Nephron (organoid): ENCODE data around the gene SPPL3.

Experiments
- H3K27ac Mint-ChIP-seq, 3 experiments: 2 replicates each; pipeline ENCODE4 v1.8.0; 2020; ENCODE audit warnings: mixed read lengths in 3 of 3, mild to moderate bottlenecking in 2 of 3, moderate library complexity in 1 of 3
- H3K27me3 Mint-ChIP-seq: 2 replicates; pipeline ENCODE4 v1.8.0; 2021; ENCODE audit warnings: low read depth, mild to moderate bottlenecking, moderate library complexity, mixed read lengths
- H3K36me3 Mint-ChIP-seq: 2 replicates; pipeline ENCODE4 v1.8.0; 2020; ENCODE audit warnings: low read depth, mixed read lengths
- H3K4me1 Mint-ChIP-seq: 2 replicates; pipeline ENCODE4 v1.8.0; 2020; ENCODE audit warnings: mixed read lengths
- H3K4me3 Mint-ChIP-seq, 3 experiments: 2 replicates each; pipeline ENCODE4 v1.8.0; 2020; ENCODE audit warnings: mild to moderate bottlenecking in 3 of 3, mixed read lengths in 3 of 3, moderate library complexity in 2 of 3
- H3K9me3 Mint-ChIP-seq: 2 replicates; pipeline ENCODE4 v1.8.0; 2020; ENCODE audit warnings: mixed read lengths
- CTCF ChIP-seq, 3 experiments: fragments of 200-600 bp; sonication (generic); IDR thresholded peaks; one replicate each; pipeline ENCODE4 v1.5.0; 2021; ENCODE audit warnings: antibody characterized with exemption in 3 of 3; ENCODE audit not compliant: unreplicated experiment in 3 of 3

Gene SPPL3

GRCh38 chr12:120767071-120768024, 136.8 kb downstream of the SPPL3 start:
- no peak for TF ChIP-seq CTCF (IDR thresholded peaks at IDR 0.05; ENCODE audit: unreplicated experiment in 3 of 3)
- Mint-ChIP-seq H3K4me1 (peaks cover 22% of the 10 kb centered on the region), H3K9me3 (no peaks in the 10 kb centered on the region), H3K4me3 (no peak overlapping the region), H3K36me3 (peaks cover 63% of the 10 kb centered on the region), H3K27me3 (no peaks in the 10 kb centered on the region), H3K27ac (no peak overlapping the region)

- Mint-ChIP-seq H3K27me3 (no peaks in the 10 kb centered on the region), H3K4me1 (peaks cover 27% of the 10 kb centered on the region), H3K36me3 (peaks cover 67% of the 10 kb centered on the region), H3K4me3 (no peak overlapping the region), H3K9me3 (no peaks in the 10 kb centered on the region), H3K27ac (no peak overlapping the region)
- no peak for TF ChIP-seq CTCF (IDR thresholded peaks at IDR 0.05; ENCODE audit: unreplicated experiment in 3 of 3)
Observed at GRCh38 chr12:120766566-120766965, 137.6 kb downstream of the SPPL3 start.

- Mint-ChIP-seq H3K9me3 (no peaks in the 10 kb centered on the region), H3K4me3 (no peak overlapping the region), H3K4me1 (peaks cover 31% of the 10 kb centered on the region), H3K36me3 (peaks cover 67% of the 10 kb centered on the region), H3K27ac (no peak overlapping the region), H3K27me3 (no peaks in the 10 kb centered on the region)
- TF ChIP-seq CTCF (IDR thresholded peaks at IDR 0.05; ENCODE audit: unreplicated experiment in 3 of 3): no peak
Observed at GRCh38 chr12:120764816-120765215, 139.3 kb downstream of the SPPL3 start.

- Mint-ChIP-seq H3K4me1 (peaks cover 36% of the 10 kb centered on the region), H3K9me3 (no peaks in the 10 kb centered on the region), H3K36me3 (peaks cover 59% of the 10 kb centered on the region), H3K27me3 (no peaks in the 10 kb centered on the region), H3K27ac (peak overlapping the region; percentile 44 to 92 (median 67)), H3K4me3 (no peak overlapping the region)
- TF ChIP-seq CTCF (IDR thresholded peaks at IDR 0.05; ENCODE audit: unreplicated experiment in 3 of 3): no peak
Observed at GRCh38 chr12:120763250-120763649, 140.9 kb downstream of the SPPL3 start.

- Mint-ChIP-seq H3K4me3 (peak overlapping the region in 2 of 3 experiments; percentile 2 to 65), H3K36me3 (peaks cover 51% of the 10 kb centered on the region), H3K9me3 (no peaks in the 10 kb centered on the region), H3K27ac (peak overlapping the region; percentile 92 to 97 (median 97)), H3K27me3 (no peaks in the 10 kb centered on the region), H3K4me1 (peaks cover 36% of the 10 kb centered on the region)
- no peak for TF ChIP-seq CTCF (IDR thresholded peaks at IDR 0.05; ENCODE audit: unreplicated experiment in 3 of 3)
Observed at GRCh38 chr12:120762086-120762485, 142.1 kb downstream of the SPPL3 start.
